CD4-positive, alpha-beta T cell treated with Interleukin-6 at 100 ng/mL for 8 hours (primary cell): ENCODE measurements around the gene TNFSF15.

Experiments used
- DNase-seq: peaks from one replicate; pipeline ENCODE4 v3.0.0-alpha.2; 2020; ENCODE audit warnings: mixed read lengths, low spot score

TNFSF15 gene

DNA sequence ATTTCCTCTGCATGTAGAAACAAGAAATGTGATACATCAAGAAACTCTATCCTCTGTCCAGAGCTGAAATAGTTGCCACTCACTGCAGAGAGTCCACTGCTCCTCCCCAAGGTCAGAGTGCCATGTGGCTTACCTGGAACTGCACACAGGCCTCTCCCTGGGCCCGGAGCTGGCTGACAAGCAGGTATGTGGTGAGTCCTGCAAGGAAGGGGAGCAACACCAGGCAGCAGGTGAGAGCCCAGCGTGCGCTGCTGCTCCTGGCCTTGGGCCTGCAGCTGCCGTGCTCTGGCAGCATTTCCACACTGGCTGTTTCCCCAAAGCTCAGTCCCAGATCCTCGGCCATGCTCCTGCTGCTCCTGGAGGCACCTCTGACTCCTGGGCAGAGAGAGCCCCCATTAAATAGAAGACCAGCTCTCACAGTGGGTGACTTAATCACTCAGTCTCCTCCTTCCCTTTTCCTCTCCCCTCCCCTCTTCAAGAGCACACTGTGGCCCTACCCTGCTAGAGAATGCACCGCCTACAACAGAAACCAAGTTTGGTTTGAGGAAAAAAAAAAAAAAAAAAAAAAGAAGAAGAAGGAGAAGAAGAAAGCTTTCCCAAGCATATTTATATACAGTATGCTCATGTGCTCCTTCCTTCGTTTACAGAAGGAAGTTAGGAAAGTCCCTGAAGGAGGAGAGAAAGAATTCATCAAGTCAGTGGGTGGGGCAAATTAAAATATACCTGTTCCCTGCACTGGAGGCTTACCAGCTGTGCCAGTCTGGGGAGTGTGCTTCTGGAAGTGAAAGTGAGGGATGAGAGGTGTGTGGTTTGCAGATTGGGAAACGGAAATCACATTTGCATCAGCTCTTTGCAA lies at the start of gene TNFSF15:
TNFSF15 (minus strand) TSS at position 370 of the 856 bp plus-strand sequence; CDS start at position 343, 27 bp downstream.
- peak; percentile 11 for DNase-seq

DNA sequence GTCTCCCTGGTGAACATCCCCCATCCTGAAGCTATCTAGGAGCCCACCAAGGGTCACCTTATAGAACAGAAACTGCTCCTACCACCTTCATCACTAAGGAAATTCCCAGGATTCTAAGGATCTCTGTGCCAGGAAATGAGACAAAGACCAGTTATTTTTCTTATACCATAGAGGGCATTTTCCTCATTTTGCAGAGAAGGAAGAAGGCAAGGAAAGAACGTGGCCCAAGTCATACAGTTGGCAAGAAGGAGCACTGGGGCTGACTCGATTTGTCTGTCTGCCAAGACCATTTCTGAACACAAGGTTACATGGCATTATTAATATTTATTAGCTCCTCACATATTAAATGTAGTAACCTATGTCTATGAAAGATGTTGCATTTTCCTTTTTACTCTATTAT lies 49.6 kb upstream of the TNFSF15 start:
- no peak for DNase-seq

DNA sequence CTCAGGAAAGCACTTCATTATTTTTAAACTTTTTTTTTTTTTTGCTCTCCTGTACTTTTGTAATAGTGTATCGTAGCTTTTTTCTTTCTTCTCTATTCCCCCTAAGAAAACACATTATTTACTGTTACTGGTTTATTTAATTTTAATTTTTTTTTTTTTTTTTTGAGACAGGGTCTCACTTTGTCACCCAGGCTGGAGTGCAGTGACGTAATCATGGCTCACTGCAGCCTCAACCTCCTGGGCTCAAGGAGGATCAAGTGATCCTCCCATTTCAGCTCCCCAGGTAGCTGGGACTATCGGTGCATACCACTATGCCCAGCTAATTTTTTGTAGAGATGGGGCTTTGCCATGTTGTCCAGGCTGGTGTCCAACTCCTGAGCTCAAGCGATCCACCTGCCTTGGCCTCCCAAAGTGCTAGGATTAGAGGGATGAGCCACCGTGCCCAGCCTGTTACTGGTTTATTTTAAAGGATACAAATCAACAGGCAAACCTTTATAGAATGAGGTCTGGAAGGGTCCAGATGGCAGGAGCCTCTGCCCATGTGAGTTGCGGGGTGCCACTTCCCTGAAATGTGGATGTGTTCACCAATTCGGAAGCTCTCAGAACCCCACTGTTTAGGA lies 49.0 kb upstream of the TNFSF15 start:
- no peak for DNase-seq

DNA sequence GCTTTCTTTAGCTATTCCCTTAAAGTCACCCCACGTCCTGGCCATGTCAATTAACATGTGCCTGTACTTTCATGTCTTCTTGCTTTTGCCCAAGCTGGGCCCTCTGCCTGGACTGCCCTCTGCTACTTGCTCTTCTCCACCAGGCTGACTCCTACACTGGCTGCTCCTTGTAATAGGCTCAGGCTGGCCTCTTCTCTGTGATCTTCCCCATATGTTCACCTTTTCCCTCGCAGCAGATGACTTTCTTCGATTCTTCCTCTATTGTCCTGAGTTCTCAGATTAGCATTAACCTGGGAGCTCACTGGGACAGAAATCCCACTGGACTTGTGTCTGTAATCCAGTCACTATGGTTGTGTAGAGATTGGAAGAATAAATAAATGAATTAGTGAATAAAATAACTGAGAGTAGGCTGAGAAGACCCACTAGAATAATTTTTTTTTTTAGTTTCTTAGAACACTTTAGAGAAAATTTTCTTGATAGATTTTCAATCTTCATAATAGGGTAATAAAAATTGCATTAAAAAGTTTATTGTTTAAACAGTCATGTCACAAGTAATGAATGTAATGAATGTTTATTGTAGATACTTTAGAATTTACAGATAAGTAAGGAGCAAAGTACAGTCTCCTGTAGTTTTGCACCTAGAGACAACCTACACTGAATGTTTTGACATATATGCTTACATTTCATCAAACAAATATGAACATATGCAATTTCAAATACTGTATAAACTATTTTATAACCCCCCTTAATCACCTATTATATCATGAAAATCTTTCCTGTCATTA lies 47.4 kb upstream of the TNFSF15 start:
- DNase-seq, result no peak

DNA sequence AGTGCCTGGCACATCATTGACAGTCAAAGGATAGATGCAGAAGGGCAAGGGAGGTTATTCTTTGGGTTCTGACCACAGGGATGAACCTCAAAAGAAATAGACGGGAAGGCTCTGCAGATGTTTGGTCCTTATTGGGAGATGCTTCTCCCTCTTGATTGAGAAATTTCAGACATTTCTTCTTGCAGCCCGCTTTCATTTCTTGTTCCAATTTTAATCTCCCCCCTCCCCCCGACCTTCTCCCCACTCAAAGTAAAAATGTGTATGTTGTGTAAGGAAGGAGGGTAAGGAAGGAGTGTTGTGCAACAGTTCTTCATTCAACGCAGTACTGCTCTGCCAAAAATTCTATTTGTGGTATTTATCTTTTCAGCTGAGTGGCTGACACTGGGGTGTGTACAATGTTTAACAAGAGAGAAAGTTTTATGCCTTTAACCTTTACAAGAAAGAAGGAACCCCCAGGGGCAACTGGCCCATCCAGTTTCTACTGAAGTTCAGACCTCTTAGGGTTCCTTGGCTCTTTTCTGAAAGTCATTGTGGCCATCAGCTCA lies 46.3 kb upstream of the TNFSF15 start:
- no peak for DNase-seq

DNA sequence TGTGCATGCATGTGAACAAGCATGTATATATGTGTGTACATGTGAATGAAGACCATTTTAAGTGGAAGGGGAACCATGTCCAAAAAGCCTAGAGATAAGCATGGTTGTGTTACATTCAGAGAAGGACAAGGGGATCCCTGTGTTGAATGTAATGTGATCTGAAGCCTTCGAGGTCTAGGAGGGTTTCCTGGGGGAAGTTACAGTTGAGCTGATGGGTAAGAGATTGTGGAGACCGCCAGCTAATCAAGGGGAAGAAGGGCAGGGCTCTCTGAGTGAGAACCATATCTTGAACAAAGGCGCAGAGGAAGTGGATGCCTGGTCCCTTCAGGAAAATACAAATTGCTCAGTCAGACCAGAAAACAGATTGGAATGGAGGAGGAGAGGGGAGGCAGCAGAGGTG lies 45.5 kb upstream of the TNFSF15 start:
- no peak for DNase-seq

DNA sequence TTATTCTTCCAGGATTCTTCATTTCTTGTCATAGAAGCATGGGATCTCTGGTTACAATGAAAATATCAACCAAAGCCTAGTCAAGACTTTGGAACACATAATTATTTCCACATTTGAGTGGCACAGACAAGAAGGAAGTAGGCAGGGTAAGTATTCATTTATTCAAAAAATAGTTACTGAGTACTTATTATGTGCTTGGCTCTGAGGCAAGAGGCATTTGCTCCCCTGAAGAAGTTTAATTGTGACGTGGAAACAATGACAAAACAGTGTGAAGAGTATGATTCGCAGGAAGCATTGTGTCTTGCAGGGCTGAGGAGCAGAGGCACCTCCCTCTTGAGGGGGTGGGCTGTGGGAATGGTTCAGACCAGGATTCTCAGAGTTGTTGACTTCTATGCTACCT lies 45.0 kb upstream of the TNFSF15 start:
- no peak for DNase-seq

DNA sequence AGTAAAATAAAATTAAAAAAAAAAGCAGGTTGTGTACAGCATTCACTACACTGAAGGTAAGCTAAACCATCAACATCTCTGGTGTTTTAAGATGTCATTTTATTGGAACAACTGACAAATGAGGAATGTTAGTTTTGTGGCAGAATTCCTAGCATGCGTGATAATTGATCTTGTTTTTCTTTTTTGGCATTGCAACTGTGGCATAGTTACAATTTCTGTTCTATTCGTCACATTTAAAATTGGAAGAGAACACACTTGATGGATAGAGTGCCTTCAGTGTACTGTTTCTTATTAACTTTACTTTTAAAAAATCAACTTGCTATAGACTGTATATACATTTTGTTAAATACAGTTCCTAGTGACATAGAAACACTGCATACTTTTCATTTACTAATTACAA lies 43.6 kb upstream of the TNFSF15 start:
- DNase-seq, result no peak

DNA sequence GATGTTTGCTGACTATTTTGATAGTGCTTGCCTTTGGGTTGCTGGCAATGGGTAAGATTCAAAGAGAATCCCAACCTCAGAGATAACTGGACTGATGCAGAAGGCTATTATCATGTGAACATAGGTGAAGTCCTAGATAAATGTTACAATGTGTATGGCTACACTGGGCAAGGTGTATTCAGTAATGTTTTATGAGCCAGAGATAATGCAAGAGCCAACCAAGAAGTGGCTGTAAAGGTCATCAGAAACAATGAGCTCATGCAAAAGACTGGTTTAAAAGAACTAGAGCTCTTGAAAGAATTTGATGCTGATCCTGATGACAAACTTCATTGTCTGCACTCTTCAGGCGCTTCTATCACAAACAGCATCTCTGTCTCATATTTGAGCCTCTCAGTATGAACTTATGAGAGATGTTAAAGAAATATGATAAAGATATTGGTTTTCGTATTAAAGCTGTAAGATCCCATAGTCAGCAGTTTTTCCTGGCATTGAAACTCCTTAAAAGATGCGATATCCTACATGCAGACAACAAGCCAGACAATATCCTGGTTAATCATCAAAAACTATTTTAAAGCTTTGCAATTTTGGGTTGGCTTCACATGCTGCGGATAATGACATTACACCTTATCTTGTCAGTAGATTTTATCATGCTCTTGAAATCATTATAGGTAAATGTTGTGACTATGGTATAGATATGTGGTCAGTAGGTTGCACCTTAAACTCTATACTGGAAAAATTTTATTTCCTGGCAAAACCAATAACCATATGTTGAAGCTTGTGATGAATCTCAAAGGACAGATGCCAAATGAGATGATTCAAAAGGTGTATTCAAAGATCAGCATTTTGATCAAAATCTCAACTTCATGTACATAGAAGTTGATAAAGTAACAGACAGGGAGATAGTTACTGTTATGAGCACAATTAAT lies 41.9 kb upstream of the TNFSF15 start:
- no peak for DNase-seq

DNA sequence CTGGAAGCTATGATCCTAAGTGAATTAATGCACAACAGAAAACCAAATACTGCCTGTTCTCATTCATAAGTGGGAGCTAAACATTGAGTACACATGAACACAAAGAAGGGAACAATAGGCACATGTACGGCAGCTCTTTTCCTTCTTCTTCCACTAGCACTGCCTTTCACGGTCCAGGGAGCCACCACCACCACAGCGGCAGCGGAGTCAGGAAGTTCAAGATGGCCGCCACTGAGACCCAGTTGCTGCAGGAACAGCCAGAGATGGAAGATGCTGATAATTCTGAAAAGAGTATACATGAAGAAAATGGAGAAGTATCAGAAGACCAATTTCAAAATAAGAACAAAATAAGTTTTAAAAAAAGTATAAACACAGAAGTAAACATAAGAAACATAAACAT lies 39.5 kb upstream of the TNFSF15 start:
- no peak for DNase-seq

DNA sequence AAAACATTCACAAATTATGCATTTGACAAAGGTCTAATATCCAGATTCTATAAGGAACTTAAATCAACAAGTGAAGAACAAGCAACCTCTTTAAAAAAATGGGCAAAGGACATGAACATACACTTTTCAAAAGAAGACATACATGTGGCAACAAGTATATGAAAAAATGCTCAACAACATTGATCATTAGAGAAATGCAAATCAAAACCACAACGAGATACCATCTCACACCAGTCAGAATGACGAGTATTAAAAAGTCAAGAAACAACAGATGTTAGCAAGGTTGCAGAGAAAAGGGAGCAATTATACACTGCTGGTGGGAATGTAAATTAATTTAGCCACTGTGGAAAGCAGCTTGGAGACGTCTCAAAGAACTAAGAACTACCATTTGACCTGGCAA lies 38.9 kb upstream of the TNFSF15 start:
- DNase-seq, result no peak

DNA sequence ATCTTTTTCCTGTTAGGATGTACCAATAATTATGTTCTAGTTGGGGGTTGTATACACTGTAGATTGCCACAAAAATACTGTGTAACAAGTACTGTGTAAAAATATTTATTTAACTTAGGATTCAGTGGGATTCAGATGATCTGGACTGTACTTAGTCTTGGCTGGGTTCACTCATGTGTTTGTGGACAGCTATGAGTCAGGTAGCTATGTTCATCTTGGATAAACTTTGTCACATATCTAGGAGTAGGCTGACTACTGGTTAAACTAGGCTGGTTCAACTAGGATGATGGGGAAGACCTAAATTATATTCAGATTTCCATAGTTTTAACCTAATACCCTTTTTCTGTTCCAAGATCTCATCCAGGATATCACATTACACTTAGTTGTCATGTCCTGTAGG lies 32.1 kb upstream of the TNFSF15 start:
- DNase-seq, result no peak

DNA sequence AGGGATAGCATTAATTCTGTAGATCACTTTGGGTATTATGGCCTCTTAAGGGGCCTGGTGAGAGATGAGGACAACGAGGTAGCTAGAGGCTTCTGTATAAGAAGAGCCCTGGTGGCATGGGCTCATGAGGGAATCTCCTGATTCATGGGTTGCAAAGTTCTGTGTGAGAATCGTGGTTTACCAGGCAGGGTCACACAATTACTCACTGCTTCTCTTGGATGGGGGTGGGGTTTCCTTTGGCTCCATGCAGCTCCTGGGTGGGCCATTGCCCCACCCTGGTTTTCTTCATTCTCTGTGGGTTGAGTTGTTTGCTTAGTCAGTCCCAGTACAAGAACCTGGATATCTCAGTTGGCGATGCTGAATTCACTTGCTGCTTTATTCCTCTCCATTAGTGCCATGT lies 30.9 kb upstream of the TNFSF15 start:
- DNase-seq, result no peak

DNA sequence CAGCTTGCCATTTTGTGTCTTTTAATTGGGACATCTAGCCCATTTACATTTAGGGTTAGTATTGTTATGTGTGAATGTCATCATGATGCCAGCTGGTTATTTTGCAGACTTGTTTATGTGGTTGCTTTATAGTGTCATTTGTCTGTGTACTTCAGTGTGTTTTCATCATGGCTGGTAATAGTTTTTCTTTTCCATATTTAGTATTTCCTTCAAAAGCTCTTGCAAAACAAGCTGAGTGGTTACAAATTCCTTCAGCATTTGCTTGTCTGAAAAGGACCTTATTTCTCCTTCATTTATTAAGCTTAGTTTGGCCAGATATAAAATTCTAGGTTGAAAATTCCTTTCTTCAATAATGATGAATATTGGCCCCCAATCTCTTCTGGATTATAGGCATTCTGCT lies 28.5 kb upstream of the TNFSF15 start:
- DNase-seq, result no peak

DNA sequence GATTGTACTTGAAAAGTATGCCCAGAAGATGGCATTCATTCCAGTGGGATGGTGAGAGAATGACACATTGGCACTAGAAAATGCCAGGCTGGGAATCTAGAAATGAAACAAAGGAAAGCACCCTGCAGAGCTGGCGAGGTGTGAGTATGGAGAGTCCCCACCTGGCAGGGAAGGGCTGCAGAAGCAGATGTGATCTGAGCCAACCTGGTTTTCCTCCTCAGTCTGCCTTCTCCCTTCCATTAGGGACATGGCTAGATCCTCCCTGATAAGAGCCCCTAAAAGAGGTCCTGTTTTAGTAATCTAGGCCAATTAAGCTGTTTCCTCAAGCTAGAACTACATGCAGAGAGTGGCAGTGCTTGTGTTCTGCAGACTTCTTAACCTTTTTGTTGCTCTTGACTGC lies 24.7 kb upstream of the TNFSF15 start:
- DNase-seq, result no peak

DNA sequence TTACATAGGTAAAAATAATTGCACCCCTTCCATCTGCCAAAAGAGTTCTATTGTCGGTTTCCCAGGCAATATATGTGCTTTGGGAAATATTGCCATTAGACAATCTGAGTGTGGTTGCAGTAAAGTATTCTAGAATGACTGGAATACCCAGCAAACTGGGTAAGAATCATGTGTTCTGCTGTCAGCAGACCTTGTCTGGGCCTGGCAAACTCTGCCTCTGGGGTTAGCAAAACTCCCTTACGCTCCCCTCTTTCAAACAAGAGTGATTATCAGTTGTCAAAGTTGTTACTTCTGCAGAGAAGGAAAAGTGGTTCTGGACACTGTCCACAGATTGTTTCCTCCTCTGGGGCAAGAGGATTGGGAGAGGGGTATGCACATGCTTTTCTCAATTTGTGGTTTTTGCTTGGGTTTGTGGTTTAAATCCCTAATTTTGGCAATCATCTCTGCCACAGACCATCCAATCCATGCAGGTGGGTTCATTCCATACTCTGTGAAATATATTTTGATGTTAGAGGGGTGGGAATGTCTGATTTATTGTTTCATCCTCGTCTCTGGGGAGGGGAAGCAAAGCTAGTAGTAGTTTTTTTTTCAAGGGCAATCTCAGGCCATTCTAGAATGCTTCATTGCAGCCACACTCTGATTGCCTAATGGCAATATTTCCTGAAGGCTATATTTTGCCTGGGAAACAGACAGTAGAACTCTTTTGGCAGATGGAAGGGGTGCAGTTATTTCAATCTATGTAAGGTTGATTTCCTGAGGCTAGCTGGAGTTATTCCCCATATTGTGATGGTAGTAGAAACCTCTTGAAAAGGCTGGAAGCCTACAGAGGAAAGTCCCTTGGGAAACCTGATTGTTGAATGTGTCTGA lies 24.0 kb upstream of the TNFSF15 start:
- no peak for DNase-seq

DNA sequence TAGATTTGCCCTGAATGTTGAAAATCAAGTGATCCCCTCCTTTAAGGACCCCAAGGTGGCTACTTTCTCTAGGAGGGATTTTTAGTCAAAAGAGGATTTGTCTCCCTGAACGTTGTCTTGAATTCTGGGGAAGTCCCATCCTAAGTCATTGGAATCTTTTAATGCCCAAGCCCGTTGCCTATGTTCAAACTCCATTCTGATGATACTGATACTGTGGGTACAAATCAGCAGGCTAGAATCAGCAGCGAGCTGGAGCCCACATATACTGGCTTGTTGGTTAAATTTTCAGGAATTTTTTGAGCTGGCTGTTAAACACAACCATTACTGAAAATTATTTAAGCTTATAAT lies 22.4 kb upstream of the TNFSF15 start:
- DNase-seq, result no peak

DNA sequence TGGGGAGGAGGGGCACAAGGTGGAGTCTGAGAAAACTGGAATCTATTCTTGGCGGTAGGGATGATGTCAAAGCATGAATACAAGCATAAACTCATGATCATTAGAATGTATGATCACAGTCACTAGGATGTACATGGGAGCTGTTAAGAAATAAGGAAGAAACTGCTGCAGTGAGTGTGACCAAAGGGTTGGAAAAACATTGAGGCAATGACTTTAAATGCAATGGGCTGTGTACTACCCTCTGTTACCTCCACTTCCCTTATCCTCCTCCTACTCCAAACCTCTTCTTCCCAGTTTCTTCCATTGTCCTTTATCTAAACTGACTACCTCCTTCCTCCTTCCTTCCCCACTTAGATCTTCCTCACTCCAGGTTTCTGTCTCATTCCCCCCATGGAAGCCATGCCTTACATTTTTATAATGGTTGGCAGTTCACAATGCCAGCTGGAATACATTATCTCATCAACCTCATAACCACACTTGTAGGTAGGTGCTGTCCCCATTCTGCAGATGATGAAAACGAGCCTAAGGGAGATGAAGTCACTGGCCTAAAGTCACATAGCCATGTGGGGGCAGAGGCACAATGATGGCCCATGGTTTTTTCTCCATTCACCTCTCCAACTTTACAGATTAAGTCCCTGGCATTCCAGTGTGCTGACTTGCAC lies 21.9 kb upstream of the TNFSF15 start:
- DNase-seq, result no peak

DNA sequence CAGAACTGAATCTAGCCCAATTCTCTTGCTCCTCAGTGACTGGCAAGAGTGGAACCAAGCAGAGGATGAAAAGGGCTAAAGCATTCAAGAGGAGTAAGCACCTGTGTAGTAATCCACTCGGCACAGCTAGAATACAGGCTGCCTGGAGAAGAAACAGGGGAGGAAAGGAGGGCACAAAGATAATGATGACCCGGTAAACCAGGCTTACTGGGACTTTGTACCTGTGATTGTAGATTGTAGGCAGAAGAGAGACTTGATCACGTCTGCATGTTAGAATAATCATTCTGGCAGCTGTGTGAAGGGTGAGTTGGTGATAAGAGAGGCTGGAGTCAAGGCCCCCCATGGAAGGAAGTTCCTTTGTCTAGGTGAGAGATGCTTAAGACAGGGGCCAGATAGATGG lies 20.6 kb upstream of the TNFSF15 start:
- DNase-seq, result no peak

DNA sequence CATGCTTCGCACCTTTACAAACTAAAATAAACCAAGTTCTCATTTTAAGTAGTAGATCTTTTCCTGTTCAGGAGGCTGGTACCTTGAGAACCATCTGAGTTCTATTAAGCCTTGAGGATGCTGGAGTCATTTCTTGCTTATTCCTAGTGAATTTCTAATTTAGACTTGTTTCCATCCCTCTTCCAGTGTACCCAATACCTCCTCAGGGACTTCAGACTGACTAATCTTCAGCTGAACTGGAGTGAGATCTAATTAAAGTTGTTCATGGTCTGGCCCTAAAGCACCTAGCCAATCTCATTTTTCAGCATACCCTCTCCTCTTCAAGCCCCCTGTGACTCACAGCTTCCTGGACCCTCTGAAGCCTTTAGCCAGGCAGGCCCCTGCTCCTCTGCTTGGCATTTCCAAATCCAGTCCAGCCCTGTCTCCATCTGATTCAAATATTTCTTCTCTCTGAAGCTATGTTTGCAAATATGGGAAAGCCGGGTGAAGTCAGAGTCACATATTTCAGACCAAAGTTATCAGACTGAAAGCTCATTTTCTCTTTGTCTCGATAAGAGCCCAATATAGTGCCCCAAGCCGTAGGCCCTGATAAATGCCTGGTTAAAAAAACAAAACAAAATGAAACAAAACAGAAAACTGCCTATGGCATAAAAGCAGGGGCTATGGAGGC lies 19.4 kb upstream of the TNFSF15 start:
- no peak for DNase-seq
